Right forelimb (tissue), 1 donor: ENCODE measurements around the gene TEX28.
"Not testable (repeated sequence)": the region's sequence is repeated elsewhere in the genome, so short reads cannot be mapped to it uniquely, and the experiment has no call there.

ENCODE experiments used
- DNase-seq: peaks from one replicate; pipeline ENCODE4 v3.0.0-alpha.2; 2018

The TEX28 gene

GRCh38 chrX:154294791-154295574, at the start of gene TEX28:
Gene TEX28, minus strand, starts transcription at chrX:154295124. Its CDS starts 3,007 bp downstream, at chrX:154292117.
- DNase-seq: no peak

- DNase-seq: not testable (repeated sequence)
These were observed 48.7 kb upstream of the TEX28 start for GRCh38 chrX:154343620-154344019.

GRCh38 chrX:154343063-154343462, 48.1 kb upstream of the TEX28 start:
- not testable (repeated sequence) for DNase-seq

- DNase-seq: not testable (repeated sequence)
These were observed 46.7 kb upstream of the TEX28 start for GRCh38 chrX:154341399-154342298.

- no peak for DNase-seq
These were observed 39.6 kb upstream of the TEX28 start for GRCh38 chrX:154334496-154334895.

GRCh38 chrX:154333837-154334271, 38.9 kb upstream of the TEX28 start:
- no peak for DNase-seq

GRCh38 chrX:154333116-154333515, 38.2 kb upstream of the TEX28 start:
- no peak for DNase-seq

GRCh38 chrX:154332561-154332960, 37.6 kb upstream of the TEX28 start:
- DNase-seq: no peak

- DNase-seq: no peak
These were observed 34.4 kb upstream of the TEX28 start for GRCh38 chrX:154329294-154329693.

GRCh38 chrX:154328646-154329045, 33.7 kb upstream of the TEX28 start:
- DNase-seq: no peak

- DNase-seq: no peak
These were observed 32.3 kb upstream of the TEX28 start for GRCh38 chrX:154327038-154327820.

GRCh38 chrX:154325541-154325940, 30.6 kb upstream of the TEX28 start:
- DNase-seq: no peak

- no peak for DNase-seq
These were observed 28.6 kb upstream of the TEX28 start for GRCh38 chrX:154323537-154323936.

- no peak for DNase-seq
These were observed 28.0 kb upstream of the TEX28 start for GRCh38 chrX:154322890-154323289.

- no peak for DNase-seq
These were observed 26.7 kb upstream of the TEX28 start for GRCh38 chrX:154321594-154321993.

GRCh38 chrX:154321152-154321551, 26.2 kb upstream of the TEX28 start:
- DNase-seq: no peak

GRCh38 chrX:154320406-154320805, 25.5 kb upstream of the TEX28 start:
- DNase-seq: no peak

- no peak for DNase-seq
These were observed 22.6 kb upstream of the TEX28 start for GRCh38 chrX:154317391-154317995.

GRCh38 chrX:154315416-154315815, 20.5 kb upstream of the TEX28 start:
- no peak for DNase-seq

- no peak for DNase-seq
These were observed 18.2 kb upstream of the TEX28 start for GRCh38 chrX:154313147-154313546.

GRCh38 chrX:154312116-154312515, 17.2 kb upstream of the TEX28 start:
- DNase-seq: no peak
